ENCODE results near the gene GGPS1.

The GGPS1 gene

DNA sequence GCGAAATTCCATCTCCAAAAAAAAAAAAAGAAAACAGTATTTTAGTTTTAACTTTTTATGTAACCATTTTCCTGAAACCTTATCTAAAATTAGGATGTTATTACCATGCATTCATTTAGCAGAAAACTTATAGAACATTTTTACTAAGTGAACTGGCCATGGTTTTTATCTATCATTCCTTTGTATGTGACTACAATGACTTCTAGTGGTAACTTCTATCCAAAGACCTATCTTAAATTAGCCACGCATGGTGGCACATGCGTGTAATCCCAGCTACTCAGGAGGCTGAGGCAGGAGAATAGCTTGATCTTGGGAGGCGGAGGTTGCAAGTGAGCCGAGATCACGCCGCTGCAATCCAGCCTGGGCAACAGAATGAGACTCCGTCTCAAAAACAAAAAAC lies 11.4 kb downstream of the GGPS1 start:
- no peak overlapping the region for H3K4me3 ChIP-seq (replicated peaks; ENCODE audit: low read depth, low read length)
- DNase-seq (ENCODE audit: extremely low read depth, low read depth) = no peak
- TF ChIP-seq, protein P1, sequence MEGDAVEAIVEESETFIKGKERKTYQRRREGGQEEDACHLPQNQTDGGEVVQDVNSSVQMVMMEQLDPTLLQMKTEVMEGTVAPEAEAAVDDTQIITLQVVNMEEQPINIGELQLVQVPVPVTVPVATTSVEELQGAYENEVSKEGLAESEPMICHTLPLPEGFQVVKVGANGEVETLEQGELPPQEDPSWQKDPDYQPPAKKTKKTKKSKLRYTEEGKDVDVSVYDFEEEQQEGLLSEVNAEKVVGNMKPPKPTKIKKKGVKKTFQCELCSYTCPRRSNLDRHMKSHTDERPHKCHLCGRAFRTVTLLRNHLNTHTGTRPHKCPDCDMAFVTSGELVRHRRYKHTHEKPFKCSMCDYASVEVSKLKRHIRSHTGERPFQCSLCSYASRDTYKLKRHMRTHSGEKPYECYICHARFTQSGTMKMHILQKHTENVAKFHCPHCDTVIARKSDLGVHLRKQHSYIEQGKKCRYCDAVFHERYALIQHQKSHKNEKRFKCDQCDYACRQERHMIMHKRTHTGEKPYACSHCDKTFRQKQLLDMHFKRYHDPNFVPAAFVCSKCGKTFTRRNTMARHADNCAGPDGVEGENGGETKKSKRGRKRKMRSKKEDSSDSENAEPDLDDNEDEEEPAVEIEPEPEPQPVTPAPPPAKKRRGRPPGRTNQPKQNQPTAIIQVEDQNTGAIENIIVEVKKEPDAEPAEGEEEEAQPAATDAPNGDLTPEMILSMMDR (IDR thresholded peaks at IDR 0.05; ENCODE audit: low read depth, low read length, missing control alignments) = no peak

DNA sequence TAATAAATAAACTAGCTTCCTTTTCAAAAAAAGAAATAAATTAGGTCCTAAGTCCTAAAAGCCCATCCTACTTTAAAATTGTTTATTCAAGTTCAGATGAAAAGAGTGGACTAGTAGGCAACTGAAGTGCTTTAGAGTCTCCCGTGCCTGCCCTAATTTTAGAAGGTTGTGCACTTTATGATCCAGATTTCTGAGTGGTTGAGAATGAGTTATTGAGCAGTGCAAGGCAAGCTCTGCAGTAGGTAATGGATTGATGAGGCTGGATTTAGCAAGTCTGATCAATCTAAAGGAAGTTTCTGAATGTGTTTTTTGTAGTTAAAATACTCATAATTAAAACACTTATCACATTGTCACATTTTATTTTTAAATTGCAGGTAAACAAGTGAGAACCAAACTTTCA lies 13.0 kb downstream of the GGPS1 start:
- H3K4me3 ChIP-seq (replicated peaks; ENCODE audit: low read depth, low read length) = no peak overlapping the region
- DNase-seq (ENCODE audit: extremely low read depth, low read depth) = no peak
- TF ChIP-seq, protein P1 (IDR thresholded peaks at IDR 0.05; ENCODE audit: low read depth, low read length, missing control alignments) = no peak

DNA sequence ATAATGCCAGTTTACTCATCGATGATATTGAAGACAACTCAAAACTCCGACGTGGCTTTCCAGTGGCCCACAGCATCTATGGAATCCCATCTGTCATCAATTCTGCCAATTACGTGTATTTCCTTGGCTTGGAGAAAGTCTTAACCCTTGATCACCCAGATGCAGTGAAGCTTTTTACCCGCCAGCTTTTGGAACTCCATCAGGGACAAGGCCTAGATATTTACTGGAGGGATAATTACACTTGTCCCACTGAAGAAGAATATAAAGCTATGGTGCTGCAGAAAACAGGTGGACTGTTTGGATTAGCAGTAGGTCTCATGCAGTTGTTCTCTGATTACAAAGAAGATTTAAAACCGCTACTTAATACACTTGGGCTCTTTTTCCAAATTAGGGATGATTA lies 13.7 kb downstream of the GGPS1 start:
- DNase-seq (ENCODE audit: extremely low read depth, low read depth) = no peak
- TF ChIP-seq, protein P1 (IDR thresholded peaks at IDR 0.05; ENCODE audit: low read depth, low read length, missing control alignments) = no peak
- no peak overlapping the region for H3K4me3 ChIP-seq (replicated peaks; ENCODE audit: low read depth, low read length)

DNA sequence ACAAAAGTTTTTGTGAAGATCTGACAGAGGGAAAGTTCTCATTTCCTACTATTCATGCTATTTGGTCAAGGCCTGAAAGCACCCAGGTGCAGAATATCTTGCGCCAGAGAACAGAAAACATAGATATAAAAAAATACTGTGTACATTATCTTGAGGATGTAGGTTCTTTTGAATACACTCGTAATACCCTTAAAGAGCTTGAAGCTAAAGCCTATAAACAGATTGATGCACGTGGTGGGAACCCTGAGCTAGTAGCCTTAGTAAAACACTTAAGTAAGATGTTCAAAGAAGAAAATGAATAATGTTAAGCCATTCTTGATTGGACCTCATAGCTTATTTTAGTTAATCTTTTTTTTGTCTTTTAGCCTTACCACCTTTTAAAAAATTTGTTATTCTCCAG lies 14.1 kb downstream of the GGPS1 start:
- DNase-seq (ENCODE audit: extremely low read depth, low read depth) = no peak
- TF ChIP-seq, protein P1 (IDR thresholded peaks at IDR 0.05; ENCODE audit: low read depth, low read length, missing control alignments) = no peak
- no peak overlapping the region for H3K4me3 ChIP-seq (replicated peaks; ENCODE audit: low read depth, low read length)

DNA sequence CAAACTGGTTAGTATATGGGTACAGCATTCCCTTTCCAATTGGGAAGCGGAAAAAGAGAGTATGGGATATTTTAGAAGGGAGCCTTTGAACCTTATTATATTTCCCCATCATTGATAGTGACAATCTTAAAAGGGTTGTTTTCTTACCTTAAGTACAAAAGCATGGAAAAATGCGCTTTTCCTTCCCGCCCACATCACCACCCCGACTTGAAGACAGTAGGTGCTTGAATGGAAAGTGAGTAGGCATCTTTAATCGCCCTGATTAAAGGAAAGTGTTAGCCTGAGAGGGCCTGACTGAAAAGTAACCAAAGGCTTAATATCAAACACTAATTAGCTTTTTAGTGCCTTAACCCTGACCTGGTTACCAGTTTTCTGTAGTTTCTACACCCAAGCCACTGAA lies 15.4 kb downstream of the GGPS1 start:
- no peak overlapping the region for H3K4me3 ChIP-seq (replicated peaks; ENCODE audit: low read depth, low read length)
- TF ChIP-seq, protein P1 (IDR thresholded peaks at IDR 0.05; ENCODE audit: low read depth, low read length, missing control alignments) = no peak
- DNase-seq (ENCODE audit: extremely low read depth, low read depth) = no peak

DNA sequence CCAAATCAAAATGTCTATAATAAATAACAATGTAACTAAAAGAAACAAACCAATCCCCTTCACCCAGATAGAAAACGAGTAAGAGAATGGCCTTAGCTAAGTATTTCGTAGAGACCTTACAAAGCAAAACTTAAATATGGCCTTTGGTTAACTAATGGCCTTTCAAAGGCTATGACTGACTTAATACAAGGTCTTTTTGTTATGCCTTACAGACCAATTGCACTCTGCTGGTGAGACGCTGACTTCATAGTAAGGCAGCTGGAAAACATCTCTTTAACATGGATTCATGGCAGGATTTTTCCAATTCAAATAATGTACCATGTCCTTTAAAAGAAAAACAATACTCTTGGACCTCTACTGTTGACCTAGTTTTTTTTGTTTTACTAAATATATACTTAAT lies 23.1 kb downstream of the GGPS1 start:
- DNase-seq (ENCODE audit: extremely low read depth, low read depth) = no peak
- TF ChIP-seq, protein P1 (IDR thresholded peaks at IDR 0.05; ENCODE audit: low read depth, low read length, missing control alignments) = no peak
- no peak overlapping the region for H3K4me3 ChIP-seq (replicated peaks; ENCODE audit: low read depth, low read length)

DNA sequence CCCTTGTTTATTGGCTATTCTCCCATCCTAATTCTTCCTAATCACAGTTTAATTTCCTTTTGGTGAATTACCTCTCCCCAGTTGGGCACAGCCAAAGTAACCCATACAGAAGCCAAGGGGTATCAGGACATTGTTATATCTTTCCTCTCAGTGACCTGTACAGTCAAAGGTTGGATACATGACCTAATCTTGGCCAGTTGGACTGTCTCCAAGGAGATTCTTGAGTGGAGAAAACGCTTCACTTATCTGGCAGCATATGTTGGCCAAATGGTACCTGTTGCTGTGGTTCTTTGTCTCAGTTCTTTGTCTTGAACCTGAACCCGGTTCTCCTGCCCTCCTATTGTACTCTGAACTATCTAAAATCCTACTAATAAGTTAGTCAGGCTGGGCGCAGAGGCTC lies 23.5 kb downstream of the GGPS1 start:
- no peak overlapping the region for H3K4me3 ChIP-seq (replicated peaks; ENCODE audit: low read depth, low read length)
- TF ChIP-seq, protein P1 (IDR thresholded peaks at IDR 0.05; ENCODE audit: low read depth, low read length, missing control alignments) = no peak
- DNase-seq (ENCODE audit: extremely low read depth, low read depth) = no peak
